ENCODE results near the gene CAMK2B.

The CAMK2B gene

DNA sequence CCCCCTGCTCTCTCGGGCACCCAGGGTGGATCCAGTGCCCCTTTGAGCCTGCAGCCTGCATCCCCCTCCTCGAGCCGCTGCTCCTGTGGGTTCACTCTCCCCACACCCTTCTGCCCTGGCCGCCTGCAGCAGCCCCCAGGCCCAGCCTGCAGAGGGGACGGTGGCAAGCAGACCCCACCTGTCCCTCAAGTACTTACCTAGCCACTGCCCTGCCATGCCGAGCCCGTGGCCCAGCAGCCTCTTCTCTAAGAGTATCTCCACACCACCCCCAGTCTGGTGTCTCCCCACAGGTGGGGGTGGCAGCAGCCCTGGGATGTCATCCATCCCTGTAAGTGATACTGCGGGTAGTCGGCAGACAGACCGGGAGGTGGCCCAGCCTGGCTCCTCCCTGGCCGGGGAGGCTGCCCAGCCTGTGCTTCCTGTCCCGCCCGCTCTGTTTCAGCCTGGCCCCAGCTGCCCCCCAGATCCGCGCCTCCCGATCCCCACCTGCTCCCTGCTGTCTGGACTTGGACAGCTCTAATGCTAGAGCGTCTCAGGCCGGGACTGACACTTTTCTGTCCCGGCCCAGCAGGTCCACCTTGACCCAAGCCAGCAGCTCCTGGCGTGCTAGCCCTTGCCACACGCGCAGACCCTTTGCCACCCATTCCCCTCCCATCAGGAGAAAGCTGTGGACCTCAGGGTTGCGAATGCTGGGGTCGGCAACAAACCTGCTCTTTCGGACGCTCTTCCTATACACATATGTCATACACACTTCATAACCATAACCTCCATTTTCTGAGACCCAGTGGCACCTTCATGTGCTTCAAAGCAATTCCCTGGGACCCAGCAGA lies 99.6 kb downstream of the CAMK2B start:
- DNase-seq = no peak

DNA sequence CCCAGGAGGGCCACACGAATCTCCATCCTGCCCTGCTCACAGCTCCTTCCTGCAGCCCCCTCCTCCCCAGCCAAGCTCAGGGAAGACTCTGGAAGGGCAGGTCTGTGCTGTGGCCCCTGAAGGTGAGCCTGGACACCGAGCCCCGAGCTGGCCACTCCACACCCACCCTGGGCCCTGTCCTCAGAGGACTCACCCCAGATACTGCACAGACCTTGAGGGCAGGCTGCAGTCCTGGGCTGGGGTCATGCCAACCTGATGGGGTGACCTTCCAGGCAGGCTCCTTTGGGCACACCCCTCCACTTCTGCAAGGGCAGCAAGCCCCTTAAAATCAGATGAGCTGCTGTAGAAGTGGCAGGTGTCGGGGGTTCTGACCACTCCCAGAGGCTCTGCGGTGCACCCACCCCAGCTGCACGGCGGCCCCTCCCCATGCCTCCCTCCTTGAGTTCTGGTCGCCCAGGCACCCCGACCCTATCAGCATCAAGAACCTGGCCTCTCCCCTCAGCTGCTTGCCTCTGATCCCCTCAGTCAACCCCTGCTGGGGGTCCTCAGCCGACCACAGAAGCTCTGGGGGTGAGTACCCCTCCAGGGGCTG lies 100.3 kb downstream of the CAMK2B start:
- no peak for DNase-seq

DNA sequence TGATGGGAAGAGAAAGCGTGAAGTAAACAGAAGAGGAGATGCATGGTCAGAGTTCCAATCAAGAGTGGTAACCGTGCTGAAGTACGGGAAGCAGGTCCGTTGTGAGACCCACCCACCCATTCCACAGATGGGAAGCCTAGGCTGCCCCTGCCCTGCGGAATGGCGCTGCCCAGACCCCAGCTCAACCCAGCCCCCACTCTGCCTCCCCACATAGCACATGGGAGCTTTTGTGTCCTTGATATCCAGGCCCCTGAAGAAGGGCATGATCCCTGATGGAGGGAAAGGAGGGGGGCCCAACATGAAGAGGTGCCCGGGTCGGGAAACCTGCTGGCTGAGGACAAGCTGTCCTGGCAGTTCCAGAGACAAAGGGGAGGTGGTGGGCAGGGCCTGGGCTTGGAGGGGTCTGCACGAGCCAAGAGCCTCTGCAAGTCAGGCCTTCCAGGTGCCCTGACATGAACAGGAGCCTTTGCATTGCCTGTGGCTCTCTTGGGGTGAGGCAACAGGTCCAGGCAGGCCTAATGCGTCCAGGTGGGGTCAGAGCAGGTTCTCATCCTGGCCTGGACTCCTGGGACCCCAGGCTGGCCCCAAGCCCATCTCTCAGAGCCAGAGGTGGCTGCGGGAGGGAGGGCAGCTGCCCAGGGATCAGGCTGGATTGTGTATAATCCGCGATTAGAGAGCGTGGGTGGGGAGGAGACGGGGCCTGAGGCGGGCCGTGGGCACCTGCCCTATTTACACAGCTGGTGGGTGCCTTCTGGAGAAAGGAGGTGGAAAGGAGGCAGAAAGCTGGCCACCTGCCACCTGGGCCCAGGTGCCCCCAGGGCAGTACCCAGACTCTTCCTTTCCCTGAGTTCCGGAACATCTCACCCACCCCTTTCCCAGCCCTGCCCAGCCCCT lies 101.1 kb downstream of the CAMK2B start:
- no peak for DNase-seq

DNA sequence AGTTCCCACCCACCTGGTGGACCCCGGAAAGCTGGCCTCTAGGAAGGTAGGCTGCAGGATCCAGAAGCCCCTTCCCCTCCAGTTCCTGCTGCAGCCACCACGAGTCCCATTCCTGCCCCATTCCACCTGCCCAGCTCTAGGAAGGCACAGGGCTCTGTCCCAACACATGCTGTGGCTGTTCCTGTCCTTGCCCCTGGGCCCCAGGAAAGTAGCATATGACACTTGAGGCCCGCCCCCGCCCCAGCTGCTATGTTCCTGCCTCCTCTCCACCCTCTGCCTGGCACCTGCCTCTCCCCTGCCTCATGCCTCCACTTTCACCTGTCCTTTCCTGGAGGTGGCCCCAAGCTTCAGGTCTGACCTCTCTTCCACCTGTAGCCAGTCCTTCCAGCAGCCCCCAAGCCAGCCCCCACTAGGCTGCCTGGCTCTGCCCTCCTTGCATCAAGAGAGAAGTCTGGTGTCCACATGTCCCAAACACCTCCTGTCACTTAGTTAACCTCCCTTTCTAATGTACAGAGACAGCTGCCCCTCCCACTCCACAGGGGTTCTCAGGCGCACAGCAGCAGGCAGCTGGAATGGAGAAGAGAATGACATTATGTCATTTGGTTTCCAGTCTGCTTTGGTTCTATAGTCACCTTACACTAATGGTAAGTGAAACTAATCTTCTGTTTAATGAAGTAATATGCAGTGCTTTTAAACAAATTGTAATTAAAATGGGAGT lies 101.9 kb downstream of the CAMK2B start:
- no peak for DNase-seq

DNA sequence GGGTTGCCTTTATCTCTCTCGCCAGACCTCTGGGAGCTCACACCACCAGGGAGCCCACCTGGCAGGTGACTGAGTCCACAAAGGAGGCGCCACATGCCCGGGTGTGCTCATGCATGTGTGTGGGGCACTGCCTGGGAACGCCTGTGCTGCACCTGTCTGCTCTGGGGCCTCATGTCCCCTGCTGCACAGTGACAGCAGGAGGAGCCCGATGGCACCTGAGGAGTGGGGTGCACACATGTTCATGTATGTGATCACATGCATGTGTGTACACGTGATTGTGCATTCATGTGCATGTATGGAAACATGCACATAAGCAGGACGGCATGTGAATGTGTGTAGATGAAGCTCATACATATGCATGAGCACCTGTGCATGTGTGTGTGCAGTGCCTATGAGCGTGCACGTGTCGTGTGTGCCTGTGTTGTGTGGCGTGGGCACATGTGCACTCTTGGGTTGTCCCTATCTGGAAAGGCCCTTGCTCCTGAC lies 102.6 kb downstream of the CAMK2B start:
- DNase-seq = no peak

DNA sequence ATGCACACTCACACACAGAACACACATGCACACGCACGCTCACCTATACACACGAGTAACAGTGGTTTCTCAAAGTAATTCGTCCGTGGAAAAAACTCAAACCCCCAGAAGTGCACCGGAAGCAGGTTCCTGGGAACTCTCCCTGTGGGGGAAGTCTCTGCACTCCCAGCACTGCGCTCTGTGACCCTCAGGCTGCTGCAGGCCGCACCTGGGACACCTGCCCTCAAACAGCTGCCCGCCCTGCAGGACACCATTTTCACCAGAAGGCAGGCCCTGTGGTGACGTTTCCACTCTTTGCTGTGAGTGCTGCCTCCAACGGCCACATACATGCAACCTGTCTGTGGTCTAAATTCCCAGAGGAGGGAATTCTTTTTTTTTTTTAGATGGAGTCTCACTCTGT lies 103.3 kb downstream of the CAMK2B start:
- DNase-seq = no peak

DNA sequence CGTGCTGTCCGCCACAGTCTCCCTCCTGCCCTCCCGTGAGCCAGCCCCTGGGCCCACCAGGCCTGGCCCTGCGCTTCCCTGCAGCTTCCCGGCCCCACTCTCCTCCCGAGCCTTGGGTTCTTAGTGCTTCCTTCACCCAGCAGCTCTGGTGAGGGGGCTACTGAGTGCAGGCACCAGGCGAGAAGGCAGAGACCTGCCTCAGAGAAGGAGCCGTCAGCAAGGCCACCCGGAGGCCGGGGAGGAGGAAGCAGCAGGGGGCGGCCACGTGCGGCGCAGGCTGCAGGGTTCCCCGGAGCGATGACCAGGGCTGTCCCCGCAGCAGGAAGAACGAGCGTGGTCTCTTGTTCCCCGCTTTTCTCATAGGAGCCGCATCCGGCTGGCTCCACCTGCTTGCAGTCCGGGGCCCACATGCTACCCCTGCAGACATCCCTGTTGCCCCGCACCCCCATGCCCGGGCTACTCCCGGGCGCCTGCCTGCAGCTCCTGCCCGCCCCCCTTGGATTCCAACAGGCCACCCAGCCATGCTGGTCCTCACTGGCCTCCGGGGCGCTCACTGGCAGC lies 104.1 kb downstream of the CAMK2B start:
- DNase-seq = no peak

DNA sequence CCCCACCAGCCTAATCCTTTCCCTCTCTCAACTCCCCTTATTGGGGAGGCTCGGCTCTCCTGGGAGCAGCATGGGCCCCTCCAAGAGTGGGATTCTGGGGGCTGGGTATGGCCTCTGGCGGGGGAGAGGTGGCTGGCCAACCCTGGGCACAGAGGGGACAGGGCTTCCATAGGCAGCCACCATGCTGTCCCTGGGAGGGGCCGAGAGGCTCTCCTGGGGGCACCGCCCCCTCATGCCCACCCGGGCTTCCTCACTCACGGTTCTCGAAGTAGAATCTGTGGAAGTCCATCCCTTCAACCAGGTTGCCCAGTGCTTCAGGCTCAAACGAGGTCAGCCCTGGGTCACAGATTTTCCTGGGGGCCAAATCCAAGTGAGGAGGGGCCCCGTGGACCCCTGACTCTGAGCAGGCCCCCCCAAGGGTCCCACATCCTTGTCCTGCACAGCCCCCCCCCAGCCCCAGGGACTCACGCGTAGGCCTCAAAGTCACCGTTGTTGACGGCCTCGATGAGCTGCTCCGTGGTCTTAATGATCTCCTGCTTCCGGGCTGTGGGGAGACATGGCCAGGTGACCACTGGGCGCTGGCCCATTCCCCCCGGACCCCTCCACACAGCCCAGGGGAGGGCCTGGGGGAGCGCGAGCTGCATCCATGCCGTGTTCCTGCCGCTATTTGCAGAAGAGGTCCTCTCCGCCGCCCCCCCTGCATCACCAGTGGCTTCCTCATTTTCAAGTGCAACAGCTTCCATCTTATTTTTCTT lies 104.9 kb downstream of the CAMK2B start:
- no peak for DNase-seq

DNA sequence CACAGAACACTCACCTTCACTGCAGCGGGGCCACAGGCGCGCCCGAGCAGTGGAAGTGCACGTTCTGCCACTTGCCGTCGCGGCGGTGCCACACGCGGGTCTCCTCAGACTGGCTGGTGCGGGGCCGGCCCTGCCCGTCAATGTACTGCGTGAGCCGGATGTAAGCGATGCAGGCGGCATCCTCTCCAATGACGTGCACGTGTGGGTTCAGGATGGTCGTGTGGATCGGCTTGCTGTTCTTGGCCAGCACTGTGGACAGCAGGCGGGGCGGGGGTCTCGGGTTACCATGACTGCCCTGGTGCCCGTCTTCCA lies 105.4 kb downstream of the CAMK2B start:
- DNase-seq = no peak

DNA sequence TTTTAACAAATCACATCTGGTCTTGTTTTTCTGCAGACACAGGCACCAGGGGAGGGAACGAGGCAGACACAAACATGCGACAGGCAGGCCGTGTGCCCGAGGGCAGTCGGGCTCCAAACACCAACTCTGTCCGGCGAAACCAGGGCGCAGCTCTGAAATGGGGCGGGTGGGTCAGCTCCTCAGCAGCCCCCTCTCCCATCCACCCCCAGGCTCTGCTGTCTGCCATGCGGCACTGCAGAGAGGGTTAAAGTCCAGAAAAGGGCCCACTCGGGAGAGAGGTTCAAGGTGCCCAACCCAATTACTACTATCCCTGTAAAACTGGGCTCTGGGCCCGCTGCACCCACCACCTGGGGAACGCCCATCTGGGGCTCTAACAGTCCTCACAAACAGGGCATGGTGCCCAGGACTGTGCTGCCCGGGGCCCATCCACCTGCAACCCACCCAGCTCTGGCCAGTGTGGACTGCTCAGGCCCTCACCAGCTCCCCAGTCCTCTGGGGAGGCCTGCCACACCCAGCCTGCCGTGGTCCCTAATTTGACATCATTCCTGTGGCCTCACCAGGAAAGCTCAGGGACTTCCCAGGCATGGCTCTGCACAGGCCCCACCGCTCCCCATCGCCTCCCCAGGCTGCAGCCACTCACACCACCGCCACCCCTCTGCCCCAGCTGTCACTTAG lies 105.9 kb downstream of the CAMK2B start:
- DNase-seq = no peak

DNA sequence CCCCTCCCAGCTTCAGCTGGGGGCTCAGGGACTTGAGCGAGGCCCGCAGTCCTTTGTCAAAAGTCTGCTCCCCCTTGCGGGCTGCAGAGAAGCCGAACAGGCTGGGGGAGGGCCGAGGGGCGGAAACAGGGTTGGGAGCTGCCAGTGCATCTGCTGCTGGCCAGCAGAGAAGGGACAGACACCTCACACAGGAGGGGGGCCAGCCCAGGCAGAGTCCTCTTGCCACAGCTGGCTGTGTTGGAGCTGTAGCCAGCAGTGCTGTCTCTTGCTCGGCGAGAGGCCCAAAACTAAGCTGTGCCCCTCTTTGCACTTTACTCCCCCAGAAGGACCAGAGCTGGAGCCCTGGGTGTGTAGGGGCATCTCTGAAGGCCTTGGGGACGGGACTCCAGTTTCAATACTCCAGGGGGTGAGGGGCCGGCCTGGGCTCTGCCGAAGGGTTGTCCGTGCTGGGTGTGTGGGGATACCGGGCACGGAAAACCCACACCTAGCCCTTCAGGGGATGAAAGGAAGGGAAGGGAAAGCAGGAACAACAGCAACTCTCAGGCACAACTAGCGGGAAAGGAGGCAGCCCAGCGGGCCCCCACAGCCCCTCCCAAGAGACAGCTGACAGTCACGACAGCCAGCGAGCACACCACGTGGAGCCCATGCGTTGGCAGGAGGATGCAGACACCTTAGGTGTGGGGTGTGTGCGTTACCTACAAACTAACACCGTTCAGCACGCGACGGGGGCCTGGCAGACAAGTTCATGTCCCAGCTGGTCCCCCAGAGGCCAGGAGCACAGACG lies 106.8 kb downstream of the CAMK2B start:
- no peak for DNase-seq

DNA sequence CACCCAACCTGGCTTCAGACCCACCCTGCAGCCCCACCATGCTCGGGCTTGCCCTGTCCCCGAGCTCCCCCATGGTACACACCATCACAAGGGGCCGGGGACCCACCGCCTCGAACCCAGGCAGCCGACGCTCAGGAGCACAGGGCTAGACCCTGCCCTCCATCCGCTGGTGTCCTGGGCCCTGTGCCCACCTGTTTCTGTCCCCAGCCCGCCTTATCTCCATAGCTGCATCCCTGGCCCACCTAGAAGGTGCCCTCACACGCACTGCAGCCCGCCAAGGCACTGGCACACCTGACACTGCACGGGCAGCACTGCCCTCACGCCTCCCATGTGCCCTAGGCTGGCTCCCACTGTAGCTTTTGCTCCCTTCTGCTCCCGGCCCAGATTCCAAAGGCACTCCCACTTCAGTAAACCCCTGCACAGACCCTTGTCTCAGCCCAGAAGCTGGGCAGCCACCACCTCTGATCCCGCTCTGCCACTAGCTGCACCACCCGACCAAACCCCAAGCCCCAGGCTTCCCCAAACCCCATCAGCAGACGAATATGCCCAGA lies 107.5 kb downstream of the CAMK2B start:
- no peak for DNase-seq

DNA sequence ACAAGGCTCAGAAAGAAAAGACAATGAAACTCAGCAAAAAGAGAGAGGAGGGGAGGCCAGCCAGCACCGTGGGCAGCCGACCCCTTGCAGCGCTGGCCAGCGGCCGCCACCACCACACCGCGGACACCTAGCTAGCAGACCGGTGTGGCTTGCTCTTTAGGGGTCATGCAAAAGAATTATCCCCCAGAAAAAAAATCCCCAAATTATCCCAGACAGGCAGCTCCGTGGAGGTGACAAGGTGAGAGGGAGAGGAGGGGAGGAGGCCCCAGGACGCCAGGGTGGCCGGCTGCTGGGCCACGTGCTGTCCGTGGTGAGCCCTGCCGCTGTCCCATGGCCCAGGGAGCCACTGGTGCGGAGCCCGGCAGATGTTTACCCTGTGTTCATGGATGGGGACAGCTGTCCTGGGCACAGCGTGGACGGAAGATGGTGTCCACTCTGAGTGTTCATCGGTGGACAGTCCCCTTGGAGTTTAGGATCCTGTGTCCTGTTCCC lies 108.1 kb downstream of the CAMK2B start:
- no peak for DNase-seq

DNA sequence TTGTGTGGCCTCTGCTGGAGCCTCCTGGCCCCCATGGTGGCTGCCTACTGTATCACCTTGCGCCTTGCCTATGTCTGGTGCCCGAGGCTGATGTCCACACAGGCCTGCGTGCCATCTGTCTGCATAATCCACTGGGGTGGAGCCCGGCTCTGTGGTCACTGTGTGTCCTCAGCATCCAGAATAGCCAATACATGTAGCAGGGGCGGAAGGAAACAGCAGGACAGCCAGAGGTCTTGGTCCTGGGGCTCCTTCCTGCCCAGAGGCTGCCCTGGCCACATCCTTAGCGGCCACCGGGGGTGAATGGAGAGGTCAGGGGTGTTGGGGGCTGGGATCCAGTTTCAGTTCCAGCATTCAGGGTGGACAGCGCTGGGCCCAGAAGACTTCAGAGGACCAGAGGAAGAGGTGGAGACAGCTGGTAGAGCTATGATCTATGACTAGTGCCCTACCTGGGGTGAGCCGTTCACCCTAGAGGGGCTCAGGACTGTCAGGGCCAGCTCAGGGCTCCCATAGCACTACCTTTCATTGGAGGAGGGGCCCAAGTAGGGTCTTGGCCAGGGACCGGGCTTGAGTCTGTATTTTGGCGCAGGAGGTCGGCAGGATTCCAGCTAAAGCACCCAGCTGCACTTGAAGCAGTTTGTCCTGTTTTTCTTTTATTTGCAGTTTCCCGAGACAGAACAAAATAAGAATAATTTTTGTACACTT lies 108.7 kb downstream of the CAMK2B start:
- DNase-seq = no peak

DNA sequence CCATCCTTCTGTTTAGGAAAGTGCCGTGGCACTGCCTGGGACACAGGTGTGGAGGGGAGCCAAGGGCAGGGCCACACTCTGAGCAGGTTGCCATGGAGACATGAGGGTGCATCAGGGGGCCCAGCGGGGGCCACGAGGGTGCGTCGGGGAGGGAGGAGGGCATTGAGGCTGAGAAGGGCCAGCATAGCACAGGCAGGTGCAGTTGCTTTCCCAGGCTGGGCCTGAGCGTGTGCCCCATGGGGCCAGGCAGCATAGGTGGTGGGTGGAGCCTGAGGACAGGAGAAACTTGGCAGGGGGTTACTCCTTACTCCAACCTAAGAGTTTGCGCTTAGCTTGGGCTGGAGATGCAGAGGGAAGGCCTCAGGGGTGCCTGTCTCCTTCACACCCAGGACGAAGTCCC lies 109.4 kb downstream of the CAMK2B start:
- no peak for DNase-seq

DNA sequence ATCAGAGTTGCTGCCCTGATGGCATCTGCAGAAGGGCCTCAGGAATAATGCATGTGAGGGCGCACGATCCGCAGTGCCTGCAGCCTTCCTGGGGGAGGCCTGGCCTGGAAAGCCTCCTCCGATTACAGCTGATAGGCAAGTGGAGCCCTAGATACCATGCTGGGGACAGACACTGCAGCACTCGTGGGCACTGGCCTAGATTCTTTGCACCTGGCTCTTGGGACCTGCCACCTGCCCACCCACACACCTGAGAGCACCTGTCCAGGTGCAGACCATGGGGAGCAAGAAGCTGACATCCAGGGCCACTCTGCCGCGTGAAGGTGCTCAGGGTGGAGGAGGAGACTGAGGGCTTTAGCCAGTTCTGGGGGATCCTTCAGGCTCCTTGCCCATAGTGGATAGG lies 109.9 kb downstream of the CAMK2B start:
- no peak for DNase-seq

DNA sequence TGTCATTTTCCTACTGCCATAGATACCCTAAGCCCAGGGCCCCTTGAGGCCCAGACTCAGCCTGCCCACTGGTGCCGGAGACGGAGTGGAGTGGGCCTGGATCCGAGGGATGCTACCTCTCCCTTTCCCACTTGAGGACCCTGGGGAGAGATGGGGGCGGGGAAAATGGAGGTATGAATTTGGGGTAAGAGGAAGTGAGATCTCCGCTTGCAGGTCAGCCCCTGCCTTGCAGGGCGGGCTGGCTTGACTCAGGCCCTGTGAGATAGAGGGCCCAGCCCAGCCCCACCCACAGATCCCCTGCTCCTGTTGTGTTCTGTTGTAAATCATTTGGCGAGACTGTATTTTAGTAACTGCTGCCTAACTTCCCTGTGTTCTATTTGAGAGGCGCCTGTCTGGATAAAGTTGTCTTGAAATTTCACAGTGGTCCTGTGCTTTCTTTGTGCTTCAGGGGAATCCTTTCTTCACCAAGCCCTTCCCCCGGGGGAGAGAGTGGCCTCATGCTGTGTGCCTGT lies 111.5 kb downstream of the CAMK2B start:
- no peak for DNase-seq

DNA sequence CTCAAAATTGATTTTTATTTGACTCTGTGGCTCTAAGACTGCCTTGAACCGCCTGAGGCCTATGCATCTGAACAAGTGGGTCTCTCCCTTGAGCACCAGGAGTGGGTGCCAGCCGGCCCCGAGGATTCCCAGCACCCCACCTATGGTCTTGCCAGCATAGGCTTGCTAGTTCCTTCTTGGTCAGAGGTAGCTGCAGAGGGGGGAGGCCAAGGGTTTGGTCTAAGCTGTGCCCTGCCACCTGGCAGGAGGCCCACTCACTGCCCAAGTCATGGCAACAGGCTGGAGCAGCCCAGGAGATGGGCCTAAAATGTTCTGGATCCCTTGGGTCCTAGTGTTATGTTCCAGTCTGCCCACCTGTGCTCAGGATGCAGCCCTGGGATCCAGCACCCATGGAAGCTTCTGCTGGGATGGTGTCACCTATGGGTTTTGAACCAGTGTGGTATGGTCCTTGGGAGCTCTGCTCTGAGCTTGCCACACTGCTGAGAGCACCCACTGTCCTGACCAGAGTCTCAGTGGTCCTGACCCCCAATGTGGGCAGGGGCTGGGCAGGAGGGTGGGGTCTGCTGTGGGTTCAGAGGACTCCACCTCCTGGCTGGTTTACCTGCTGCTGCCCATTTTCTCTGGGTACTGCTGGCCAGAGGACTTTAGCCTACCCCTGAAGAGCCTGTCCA lies 112.1 kb downstream of the CAMK2B start:
- DNase-seq = no peak

Data from KG1 (cell line).